ENCODE results near the gene DCAF16. TPM values are rescaled to one million over a fixed set of nuclear protein-coding genes. Genes with fewer than 3 reads are reported as not detected.

The DCAF16 gene
- total RNA-seq, 1 donor from 2014 or later: 32.7 TPM

- peaks cover 2% of the 10 kb centered on the region for H3K27me3 ChIP-seq (ENCODE audit: insufficient read depth, low read length)
- H4K20me1 ChIP-seq (ENCODE audit: insufficient read depth, low read length): no peaks in the 10 kb centered on the region
- Mint-ChIP-seq H3K36me3 (ENCODE audit: low read depth, unreplicated experiment) (no peaks in the 10 kb centered on the region), H3K9me3 (ENCODE audit: unreplicated experiment) (peaks cover 10% of the 10 kb centered on the region), H3K27me3 (ENCODE audit: low read depth, unreplicated experiment) (no peaks in the 10 kb centered on the region), H3K27ac (ENCODE audit: unreplicated experiment) (no peak overlapping the region), H3K4me1 (ENCODE audit: low read depth, unreplicated experiment) (peaks cover 2% of the 10 kb centered on the region), H3K4me3 (ENCODE audit: unreplicated experiment) (no peak overlapping the region)
- no peak overlapping the region for H3K9ac ChIP-seq (ENCODE audit: low read length)
- no peaks in the 10 kb centered on the region for H3K36me3 ChIP-seq (ENCODE audit: insufficient read depth, low read length)
- FAIRE-seq (no peak), DNase-seq (ENCODE audit: low read depth) (no peak)
- H3K4me2 ChIP-seq (ENCODE audit: low read length): no peak overlapping the region
- no peak overlapping the region for H2AFZ ChIP-seq (ENCODE audit: low read depth, low read length)
- H3K4me3 ChIP-seq (ENCODE audit: insufficient read depth, low read depth, low read length): no peak overlapping the region
- H3K79me2 ChIP-seq (ENCODE audit: insufficient read depth, low read length): no peaks in the 10 kb centered on the region
- H3K4me1 ChIP-seq (ENCODE audit: insufficient read depth, low read length): no peaks in the 10 kb centered on the region
- TF ChIP-seq CTCF (IDR thresholded peaks at IDR 0.05; ENCODE audit: insufficient read depth, low read depth, low read length) (no peak), EZH2 (IDR thresholded peaks at IDR 0.05; ENCODE audit: insufficient read depth, low read length) (no peak)
- no peaks in the 10 kb centered on the region for H3K9me3 ChIP-seq (ENCODE audit: insufficient read depth, low read depth, low read length)
- no peak overlapping the region for H3K27ac ChIP-seq (ENCODE audit: low read depth, low read length)
Measured at GRCh38 chr4:17765514-17766286, 44.9 kb downstream of the DCAF16 start.

- no peak for FAIRE-seq
- no peaks in the 10 kb centered on the region for H3K4me1 Mint-ChIP-seq (ENCODE audit: low read depth, unreplicated experiment)
- Histone ChIP-seq H3K36me3 (ENCODE audit: insufficient read depth, low read length) (no peaks in the 10 kb centered on the region), H4K20me1 (ENCODE audit: insufficient read depth, low read length) (no peaks in the 10 kb centered on the region), H3K27ac (ENCODE audit: low read depth, low read length) (no peak overlapping the region), H3K9ac (ENCODE audit: low read length) (no peak overlapping the region), H3K4me3 (ENCODE audit: insufficient read depth, low read depth, low read length) (no peak overlapping the region), H3K27me3 (ENCODE audit: insufficient read depth, low read length) (peaks cover 2% of the 10 kb centered on the region), H3K79me2 (ENCODE audit: insufficient read depth, low read length) (no peaks in the 10 kb centered on the region), H3K4me2 (ENCODE audit: low read length) (no peak overlapping the region), H3K4me1 (ENCODE audit: insufficient read depth, low read length) (no peaks in the 10 kb centered on the region), H3K9me3 (ENCODE audit: insufficient read depth, low read depth, low read length) (no peaks in the 10 kb centered on the region), H2AFZ (ENCODE audit: low read depth, low read length) (no peak overlapping the region)
- H3K27me3 Mint-ChIP-seq (ENCODE audit: low read depth, unreplicated experiment): no peaks in the 10 kb centered on the region
- no peak overlapping the region for H3K27ac Mint-ChIP-seq (ENCODE audit: unreplicated experiment)
- H3K9me3 Mint-ChIP-seq (ENCODE audit: unreplicated experiment): peaks cover 10% of the 10 kb centered on the region
- no peak for DNase-seq (ENCODE audit: low read depth)
- TF ChIP-seq CTCF (IDR thresholded peaks at IDR 0.05; ENCODE audit: insufficient read depth, low read depth, low read length) (no peak), EZH2 (IDR thresholded peaks at IDR 0.05; ENCODE audit: insufficient read depth, low read length) (no peak)
- H3K4me3 Mint-ChIP-seq (ENCODE audit: unreplicated experiment): no peak overlapping the region
- H3K36me3 Mint-ChIP-seq (ENCODE audit: low read depth, unreplicated experiment): no peaks in the 10 kb centered on the region
Measured at GRCh38 chr4:17763931-17764330, 46.6 kb downstream of the DCAF16 start.

- Histone ChIP-seq H3K79me2 (ENCODE audit: insufficient read depth, low read length) (no peaks in the 10 kb centered on the region), H4K20me1 (ENCODE audit: insufficient read depth, low read length) (no peaks in the 10 kb centered on the region), H3K4me2 (ENCODE audit: low read length) (no peak overlapping the region), H3K4me1 (ENCODE audit: insufficient read depth, low read length) (no peaks in the 10 kb centered on the region), H2AFZ (ENCODE audit: low read depth, low read length) (no peak overlapping the region), H3K9me3 (ENCODE audit: insufficient read depth, low read depth, low read length) (no peaks in the 10 kb centered on the region), H3K4me3 (ENCODE audit: insufficient read depth, low read depth, low read length) (no peak overlapping the region), H3K9ac (ENCODE audit: low read length) (no peak overlapping the region), H3K36me3 (ENCODE audit: insufficient read depth, low read length) (no peaks in the 10 kb centered on the region), H3K27ac (ENCODE audit: low read depth, low read length) (no peak overlapping the region), H3K27me3 (ENCODE audit: insufficient read depth, low read length) (peaks cover 2% of the 10 kb centered on the region)
- H3K27me3 Mint-ChIP-seq (ENCODE audit: low read depth, unreplicated experiment): no peaks in the 10 kb centered on the region
- H3K27ac Mint-ChIP-seq (ENCODE audit: unreplicated experiment): no peak overlapping the region
- peaks cover 10% of the 10 kb centered on the region for H3K9me3 Mint-ChIP-seq (ENCODE audit: unreplicated experiment)
- no peaks in the 10 kb centered on the region for H3K36me3 Mint-ChIP-seq (ENCODE audit: low read depth, unreplicated experiment)
- H3K4me3 Mint-ChIP-seq (ENCODE audit: unreplicated experiment): no peak overlapping the region
- no peak for TF ChIP-seq CTCF (IDR thresholded peaks at IDR 0.05; ENCODE audit: insufficient read depth, low read depth, low read length)
- no peak for TF ChIP-seq EZH2 (IDR thresholded peaks at IDR 0.05; ENCODE audit: insufficient read depth, low read length)
- FAIRE-seq (no peak), DNase-seq (ENCODE audit: low read depth) (no peak)
- H3K4me1 Mint-ChIP-seq (ENCODE audit: low read depth, unreplicated experiment): no peaks in the 10 kb centered on the region
Measured at GRCh38 chr4:17763416-17763815, 47.1 kb downstream of the DCAF16 start.

All from astrocyte (in vitro differentiated cells and primary cell).